NCI-H128 (cell line): Measurements from ENCODE around the gene VPS37C.
"Not testable (repeated sequence)": the region's sequence is repeated elsewhere in the genome, so short reads cannot be mapped to it uniquely, and the experiment has no call there.

Experiments used
- DNase-seq: peaks from one replicate; lab custom pipeline; 2025; ENCODE audit not compliant: unreplicated experiment; lab: John Stamatoyannopoulos, UW

Gene VPS37C

GRCh38 chr11:61102667-61103571, 58.3 kb downstream of the VPS37C start:
- no peak for DNase-seq

GRCh38 chr11:61098778-61099177, 62.4 kb downstream of the VPS37C start:
- no peak for DNase-seq

- DNase-seq, result not testable (repeated sequence)
These were observed 63.0 kb downstream of the VPS37C start for GRCh38 chr11:61098261-61098660.

- no peak for DNase-seq
These were observed 66.2 kb downstream of the VPS37C start for GRCh38 chr11:61095021-61095420.

DNA sequence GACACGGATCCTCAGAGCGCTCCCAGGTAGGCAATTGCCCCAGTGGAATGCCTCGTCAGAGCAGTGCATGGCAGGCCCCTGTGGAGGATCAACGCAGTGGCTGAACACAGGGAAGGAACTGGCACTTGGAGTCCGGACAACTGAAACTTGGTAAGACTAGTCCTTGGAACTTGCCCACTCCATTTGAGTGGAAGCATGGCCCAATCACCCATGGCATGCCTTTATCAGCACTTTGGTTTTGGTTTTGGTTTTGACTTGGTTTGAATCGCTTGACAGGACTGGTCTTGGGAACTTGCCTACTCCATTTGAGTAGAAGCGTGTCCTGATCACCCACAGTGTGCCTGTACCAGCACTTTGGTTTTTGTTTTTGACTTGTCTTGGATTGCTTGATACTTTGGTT, 67.1 kb downstream of the VPS37C start:
- DNase-seq, result not testable (repeated sequence)

DNA sequence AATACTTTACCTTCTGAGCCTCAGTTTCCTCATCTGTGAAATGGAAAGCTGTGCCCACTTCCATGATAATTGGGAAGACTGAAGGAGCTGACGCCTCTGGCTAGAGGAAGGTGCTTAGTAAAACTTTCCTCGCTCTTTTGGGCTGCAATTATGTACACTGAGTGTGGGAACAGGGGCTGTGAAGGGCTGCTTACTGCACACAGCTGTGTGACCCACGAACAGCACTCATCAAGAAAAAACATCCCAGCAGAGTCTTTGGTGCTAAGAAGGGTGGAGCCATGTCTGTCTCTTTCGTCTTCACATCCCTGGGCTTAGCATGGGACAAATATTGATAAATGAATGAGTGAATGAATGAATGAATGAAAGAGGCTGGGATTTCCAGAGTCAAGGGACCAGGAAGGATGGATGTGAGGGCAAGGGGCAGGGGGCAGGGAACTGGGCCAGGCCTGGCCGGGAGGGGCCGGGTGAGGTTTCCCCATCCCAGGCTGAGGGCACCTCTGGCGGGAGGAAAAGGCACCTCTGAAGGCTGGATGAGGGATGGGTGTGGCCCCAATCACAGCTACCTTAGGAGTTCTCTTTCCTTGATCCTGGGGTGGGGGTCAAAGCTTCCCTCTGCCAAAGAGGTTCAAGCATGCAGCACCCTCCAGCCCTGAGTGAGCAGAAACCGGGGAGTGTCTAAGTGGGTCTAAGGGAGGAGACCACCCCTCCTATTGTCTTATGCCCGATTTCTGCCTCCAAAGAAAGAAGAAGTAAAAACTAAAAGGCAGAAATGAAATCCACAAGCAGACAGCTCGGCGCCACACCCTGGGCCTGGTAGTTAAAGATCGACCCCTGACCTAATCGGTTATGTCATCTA, 68.1 kb downstream of the VPS37C start:
- no peak for DNase-seq

GRCh38 chr11:61092280-61092766, 68.9 kb downstream of the VPS37C start:
- no peak for DNase-seq

- DNase-seq, result no peak
These were observed 69.6 kb downstream of the VPS37C start for GRCh38 chr11:61091373-61092279.

DNA sequence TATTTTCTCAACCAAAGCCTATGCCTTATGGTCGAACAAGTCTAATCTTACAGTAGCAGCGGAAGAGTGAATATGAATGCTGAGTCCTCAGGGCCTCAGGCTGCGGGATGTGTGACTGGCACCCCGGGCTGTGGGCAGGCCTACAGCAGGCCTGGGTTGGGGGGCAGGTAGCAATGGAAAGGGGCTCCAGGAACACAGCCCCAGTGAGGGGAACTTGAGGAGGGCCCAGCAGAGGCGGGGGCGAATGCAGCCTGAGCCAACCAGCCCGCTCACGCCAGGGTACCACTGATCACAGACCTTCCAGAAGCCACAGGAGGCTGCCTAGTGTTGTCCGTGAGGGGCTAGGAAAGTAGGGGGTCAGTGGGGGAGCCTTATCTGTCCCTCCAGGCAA, 70.2 kb downstream of the VPS37C start:
- no peak for DNase-seq

GRCh38 chr11:61090521-61090920, 70.7 kb downstream of the VPS37C start:
- DNase-seq, result no peak

GRCh38 chr11:61089806-61090491, 71.3 kb downstream of the VPS37C start:
- DNase-seq, result no peak

DNA sequence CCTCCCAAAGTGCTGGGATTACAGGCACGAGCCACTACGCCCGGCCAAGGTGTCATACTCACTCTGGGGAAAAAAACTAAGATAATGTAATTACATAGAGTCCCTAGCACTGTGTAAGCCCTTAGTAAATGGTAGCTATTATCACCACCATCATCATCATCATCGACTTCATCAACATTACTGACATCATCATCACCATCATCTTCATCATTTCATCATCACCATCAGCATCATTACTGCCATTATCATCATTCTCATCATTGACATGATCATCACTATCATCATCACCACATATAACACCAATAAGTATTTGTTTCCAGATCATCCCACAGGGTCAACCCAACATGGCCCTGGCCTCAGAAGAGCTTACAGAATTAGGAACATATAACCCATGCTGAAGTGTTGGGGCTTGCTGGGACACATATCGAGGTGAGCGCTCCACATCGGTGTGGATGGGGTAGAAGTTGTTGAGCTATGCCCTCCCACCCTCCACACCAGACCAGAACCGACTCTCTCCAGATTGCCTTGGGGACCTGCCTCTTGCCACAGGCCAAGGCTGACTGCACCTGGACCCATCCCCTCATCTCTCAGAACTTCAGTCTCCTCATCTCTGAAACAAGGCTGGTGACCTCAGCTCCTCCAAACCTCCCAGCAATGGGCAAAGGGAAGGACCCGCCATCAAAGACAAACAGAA, 73.7 kb downstream of the VPS37C start:
- no peak for DNase-seq

DNA sequence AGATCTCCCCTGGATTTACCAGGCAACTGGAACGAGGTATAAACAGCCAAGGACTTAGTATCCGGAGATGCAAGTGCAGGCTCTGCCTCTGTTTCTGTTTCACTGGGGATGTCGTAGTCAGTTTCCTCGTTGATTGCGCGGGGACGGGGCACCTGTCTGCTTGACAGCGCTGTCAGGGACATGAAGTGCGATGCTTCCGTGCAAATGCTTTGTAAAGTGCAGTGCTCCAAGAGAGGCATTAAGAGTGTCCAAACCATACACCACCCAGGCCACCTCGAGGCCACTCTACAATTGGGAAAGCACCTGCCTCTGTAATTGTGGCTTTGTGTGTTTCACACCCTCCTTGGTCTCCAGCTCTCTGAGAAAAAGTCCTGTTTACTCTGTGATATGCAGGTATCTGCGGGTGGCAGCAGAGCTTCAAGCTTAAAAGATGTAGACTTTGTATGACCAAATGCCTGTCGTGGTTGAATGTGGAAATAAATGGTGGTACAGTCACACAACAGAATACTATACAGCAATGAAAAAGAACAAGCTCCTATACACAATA, 77.6 kb downstream of the VPS37C start:
- no peak for DNase-seq

DNA sequence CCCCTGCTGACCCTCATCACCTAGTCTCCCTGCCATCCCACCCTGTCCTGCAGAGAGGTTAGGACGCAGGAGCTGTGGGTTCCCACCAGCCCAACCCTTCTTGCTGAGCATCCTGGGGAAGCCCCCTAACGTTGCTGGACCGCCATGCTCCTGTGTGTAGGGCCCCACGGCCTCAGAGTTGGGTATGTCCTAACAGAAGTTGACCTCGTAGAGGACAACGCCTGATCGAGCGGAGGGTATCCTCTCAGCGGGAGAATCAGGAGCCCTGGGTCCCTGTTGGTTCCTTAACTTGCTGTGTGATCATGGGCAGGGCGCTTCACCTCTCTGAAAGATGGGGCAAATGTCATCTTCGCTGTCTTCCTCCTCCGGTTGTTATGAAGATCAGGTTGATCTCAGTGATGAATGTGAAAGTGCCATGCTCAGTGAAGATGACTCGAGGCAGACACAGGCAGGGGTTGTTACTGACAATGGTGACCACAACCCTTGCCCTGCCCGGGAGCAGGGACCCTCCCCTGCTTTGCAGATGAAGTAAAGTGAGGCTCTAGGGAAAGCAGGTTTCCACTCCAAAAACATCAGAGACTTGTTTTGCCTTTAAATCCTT, 78.2 kb downstream of the VPS37C start:
- DNase-seq, result no peak

DNA sequence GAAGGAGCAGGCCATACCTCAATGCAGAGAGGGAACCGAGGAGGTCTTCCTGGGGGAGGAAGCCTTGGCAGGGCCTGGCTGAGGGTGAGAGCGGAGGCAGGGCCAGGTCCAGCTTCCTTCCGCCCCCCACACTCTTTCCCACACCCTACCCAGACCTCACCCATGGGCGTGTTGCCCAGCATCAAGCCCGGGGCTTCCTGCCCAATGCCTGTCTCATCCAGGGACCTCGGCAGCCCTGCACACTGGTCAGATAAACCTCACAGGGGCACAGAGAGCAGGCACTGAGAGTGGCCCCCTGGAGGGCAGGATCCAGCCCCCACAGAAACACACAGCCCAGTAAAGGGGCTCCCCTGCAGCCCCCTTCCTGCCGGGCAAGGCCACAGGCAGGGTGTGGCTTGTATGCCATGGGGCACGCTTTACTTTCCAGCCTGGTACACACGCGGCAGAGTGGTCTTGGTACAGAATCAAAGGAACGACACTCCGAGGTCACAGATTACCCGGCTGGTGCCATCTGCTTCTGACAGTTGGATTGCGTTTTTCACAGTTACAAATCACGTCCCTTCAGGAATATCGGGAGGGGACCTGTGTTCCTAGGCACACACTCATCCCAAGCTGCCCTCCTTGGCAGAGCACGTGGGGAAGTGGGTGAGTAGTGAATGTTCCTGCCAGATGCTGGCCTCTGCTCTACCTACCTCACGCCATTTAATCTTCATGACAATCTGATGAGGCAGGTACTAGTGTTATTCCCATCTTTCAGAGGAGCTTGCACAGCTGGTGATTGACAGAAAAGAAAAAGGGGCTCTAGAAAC, 79.0 kb downstream of the VPS37C start:
- no peak for DNase-seq

GRCh38 chr11:61080986-61081590, 80.1 kb downstream of the VPS37C start:
- DNase-seq, result no peak

DNA sequence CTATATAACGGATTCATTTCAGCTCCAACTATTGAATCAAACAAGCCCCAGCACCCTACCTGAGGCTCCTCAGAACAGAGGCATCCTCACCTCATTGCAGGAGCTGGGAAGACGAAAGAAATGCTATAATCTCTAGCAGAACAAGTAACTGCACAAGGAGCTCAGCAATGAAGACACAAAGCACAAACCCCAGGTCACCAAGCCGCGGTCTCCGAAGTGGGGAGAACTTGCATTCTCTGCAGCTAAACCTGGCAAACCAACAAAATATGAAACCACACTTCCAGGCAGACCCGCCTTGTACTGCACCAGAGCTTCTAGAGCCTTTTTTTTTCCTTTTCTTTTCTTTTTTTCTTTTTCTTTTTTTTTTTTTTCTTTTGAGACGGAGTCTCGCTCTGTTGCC, 80.7 kb downstream of the VPS37C start:
- no peak for DNase-seq
